ENCODE results near the gene GLCE. TPM values are rescaled to one million over a fixed set of nuclear protein-coding genes. Genes with fewer than 3 reads are reported as not detected.

Gene GLCE
- total and polyA plus RNA-seq, 4 donors = 6.8 to 26.3 (median 13.7) TPM

DNA sequence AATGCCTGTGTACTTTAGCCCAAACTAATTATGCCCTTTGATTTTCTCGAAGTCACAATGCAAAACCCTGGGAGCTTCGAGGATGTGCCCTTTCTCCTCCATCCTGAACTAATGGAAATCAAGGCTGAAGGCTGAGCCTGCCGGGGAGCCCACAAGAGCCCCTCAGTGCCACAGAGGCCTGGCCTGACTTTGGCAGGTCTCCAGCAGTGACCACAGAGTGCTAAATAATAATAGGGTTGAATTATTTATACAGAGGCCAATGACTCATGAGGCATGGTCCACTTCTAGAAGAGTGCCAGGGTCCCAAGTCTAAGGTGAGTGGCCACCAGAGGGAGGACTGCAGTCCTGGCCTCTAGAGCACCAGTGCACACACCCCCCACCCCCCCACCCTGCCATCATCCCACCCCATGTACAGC lies 19.1 kb upstream of the GLCE start:
- no peaks in the 10 kb centered on the region for H3K9me3 ChIP-seq (ENCODE audit: control insufficient read depth in 4 of 4, low read length in 3 of 4)
- H3K27me3 ChIP-seq (ENCODE audit: control insufficient read depth in 4 of 4, insufficient read depth in 4 of 4, low read length in 3 of 4) = no peaks in the 10 kb centered on the region
- H3K4me3 ChIP-seq (ENCODE audit: low read depth in 1 of 3, low read length in 3 of 3) = no peak overlapping the region
- H3K27ac ChIP-seq (ENCODE audit: low read depth in 1 of 2, low read length in 2 of 2) = no peak overlapping the region
- TF ChIP-seq JUND (IDR thresholded peaks at IDR 0.05) = peak in 1 of 2 donors; percentile 31
- TF ChIP-seq EGR1 (IDR thresholded peaks at IDR 0.05; ENCODE audit: low read depth in 2 of 2) = no peak
- no peak for TF ChIP-seq TAF1 (conservative IDR thresholded peaks at IDR 0.05)
- peak; percentile 58 to 61 for TF ChIP-seq HNF4A (conservative IDR thresholded peaks at IDR 0.05)
- no peak overlapping the region for H3K9ac ChIP-seq (ENCODE audit: low read depth in 1 of 2, low read length in 2 of 2)
- WGBS = 79% methylated on average over 3 of the region's 3 CpGs
- H3K4me1 ChIP-seq (ENCODE audit: control insufficient read depth in 4 of 4, insufficient read depth in 4 of 4, low read length in 3 of 4) = no peaks in the 10 kb centered on the region
- no peaks in the 10 kb centered on the region for H3K36me3 ChIP-seq (ENCODE audit: control insufficient read depth in 4 of 4, insufficient read depth in 3 of 4, low read depth in 1 of 4, low read length in 3 of 4)
- no peak for DNase-seq (ENCODE audit: low spot score)

DNA sequence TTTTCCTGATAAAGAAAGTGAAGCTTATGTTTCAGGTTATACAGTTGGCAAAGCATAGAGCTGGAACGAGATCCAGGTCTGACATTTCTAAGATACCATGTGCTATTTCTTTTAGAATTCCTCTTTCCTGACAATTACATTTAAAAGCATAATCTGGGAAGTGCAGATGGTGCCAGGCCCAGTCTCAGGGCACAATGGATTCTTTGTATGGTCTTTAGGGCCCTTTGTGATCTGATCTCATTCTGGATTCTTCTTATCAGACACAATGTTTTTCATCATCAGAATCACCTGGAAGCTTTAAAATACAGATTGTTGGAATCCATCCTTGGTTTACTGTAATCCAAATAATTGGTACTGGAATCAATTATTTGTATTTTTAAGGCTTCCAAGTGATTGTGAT lies 18.6 kb upstream of the GLCE start:
- WGBS = 87% methylated on average over 1 of the region's 1 CpG
- Histone ChIP-seq H3K27me3 (ENCODE audit: control insufficient read depth in 4 of 4, insufficient read depth in 4 of 4, low read length in 3 of 4) (no peaks in the 10 kb centered on the region), H3K4me3 (ENCODE audit: low read depth in 1 of 3, low read length in 3 of 3) (no peak overlapping the region), H3K36me3 (ENCODE audit: control insufficient read depth in 4 of 4, insufficient read depth in 3 of 4, low read depth in 1 of 4, low read length in 3 of 4) (no peaks in the 10 kb centered on the region), H3K4me1 (ENCODE audit: control insufficient read depth in 4 of 4, insufficient read depth in 4 of 4, low read length in 3 of 4) (no peaks in the 10 kb centered on the region), H3K9me3 (ENCODE audit: control insufficient read depth in 4 of 4, low read length in 3 of 4) (no peaks in the 10 kb centered on the region), H3K27ac (ENCODE audit: low read depth in 1 of 2, low read length in 2 of 2) (no peak overlapping the region), H3K9ac (ENCODE audit: low read depth in 1 of 2, low read length in 2 of 2) (no peak overlapping the region)
- no peak for TF ChIP-seq SP1 (IDR thresholded peaks at IDR 0.05)
- no peak for TF ChIP-seq FOXA1 (IDR thresholded peaks at IDR 0.05)
- TF ChIP-seq JUND (IDR thresholded peaks at IDR 0.05) = no peak
- no peak for TF ChIP-seq HNF4A (conservative IDR thresholded peaks at IDR 0.05)
- TF ChIP-seq, protein P1, sequence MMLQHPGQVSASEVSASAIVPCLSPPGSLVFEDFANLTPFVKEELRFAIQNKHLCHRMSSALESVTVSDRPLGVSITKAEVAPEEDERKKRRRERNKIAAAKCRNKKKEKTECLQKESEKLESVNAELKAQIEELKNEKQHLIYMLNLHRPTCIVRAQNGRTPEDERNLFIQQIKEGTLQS (IDR thresholded peaks at IDR 0.05) = no peak
- no peak for TF ChIP-seq RXRA (IDR thresholded peaks at IDR 0.05)
- no peak for TF ChIP-seq GABPA (IDR thresholded peaks at IDR 0.05 in 1 of 2, conservative IDR thresholded peaks at IDR 0.05 in 1 of 2)
- no peak for TF ChIP-seq HNF4G (IDR thresholded peaks at IDR 0.05)
- TF ChIP-seq EGR1 (IDR thresholded peaks at IDR 0.05; ENCODE audit: low read depth in 2 of 2) = no peak
- no peak for TF ChIP-seq TAF1 (conservative IDR thresholded peaks at IDR 0.05)
- TF ChIP-seq, protein P2, sequence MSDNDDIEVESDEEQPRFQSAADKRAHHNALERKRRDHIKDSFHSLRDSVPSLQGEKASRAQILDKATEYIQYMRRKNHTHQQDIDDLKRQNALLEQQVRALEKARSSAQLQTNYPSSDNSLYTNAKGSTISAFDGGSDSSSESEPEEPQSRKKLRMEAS (IDR thresholded peaks at IDR 0.05) = no peak
- no peak for TF ChIP-seq YY1 (IDR thresholded peaks at IDR 0.05)
- TF ChIP-seq, protein P3, sequence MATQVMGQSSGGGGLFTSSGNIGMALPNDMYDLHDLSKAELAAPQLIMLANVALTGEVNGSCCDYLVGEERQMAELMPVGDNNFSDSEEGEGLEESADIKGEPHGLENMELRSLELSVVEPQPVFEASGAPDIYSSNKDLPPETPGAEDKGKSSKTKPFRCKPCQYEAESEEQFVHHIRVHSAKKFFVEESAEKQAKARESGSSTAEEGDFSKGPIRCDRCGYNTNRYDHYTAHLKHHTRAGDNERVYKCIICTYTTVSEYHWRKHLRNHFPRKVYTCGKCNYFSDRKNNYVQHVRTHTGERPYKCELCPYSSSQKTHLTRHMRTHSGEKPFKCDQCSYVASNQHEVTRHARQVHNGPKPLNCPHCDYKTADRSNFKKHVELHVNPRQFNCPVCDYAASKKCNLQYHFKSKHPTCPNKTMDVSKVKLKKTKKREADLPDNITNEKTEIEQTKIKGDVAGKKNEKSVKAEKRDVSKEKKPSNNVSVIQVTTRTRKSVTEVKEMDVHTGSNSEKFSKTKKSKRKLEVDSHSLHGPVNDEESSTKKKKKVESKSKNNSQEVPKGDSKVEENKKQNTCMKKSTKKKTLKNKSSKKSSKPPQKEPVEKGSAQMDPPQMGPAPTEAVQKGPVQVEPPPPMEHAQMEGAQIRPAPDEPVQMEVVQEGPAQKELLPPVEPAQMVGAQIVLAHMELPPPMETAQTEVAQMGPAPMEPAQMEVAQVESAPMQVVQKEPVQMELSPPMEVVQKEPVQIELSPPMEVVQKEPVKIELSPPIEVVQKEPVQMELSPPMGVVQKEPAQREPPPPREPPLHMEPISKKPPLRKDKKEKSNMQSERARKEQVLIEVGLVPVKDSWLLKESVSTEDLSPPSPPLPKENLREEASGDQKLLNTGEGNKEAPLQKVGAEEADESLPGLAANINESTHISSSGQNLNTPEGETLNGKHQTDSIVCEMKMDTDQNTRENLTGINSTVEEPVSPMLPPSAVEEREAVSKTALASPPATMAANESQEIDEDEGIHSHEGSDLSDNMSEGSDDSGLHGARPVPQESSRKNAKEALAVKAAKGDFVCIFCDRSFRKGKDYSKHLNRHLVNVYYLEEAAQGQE (IDR thresholded peaks at IDR 0.05) = no peak
- no peak for TF ChIP-seq NR2F2 (IDR thresholded peaks at IDR 0.05)
- TF ChIP-seq, protein P4, sequence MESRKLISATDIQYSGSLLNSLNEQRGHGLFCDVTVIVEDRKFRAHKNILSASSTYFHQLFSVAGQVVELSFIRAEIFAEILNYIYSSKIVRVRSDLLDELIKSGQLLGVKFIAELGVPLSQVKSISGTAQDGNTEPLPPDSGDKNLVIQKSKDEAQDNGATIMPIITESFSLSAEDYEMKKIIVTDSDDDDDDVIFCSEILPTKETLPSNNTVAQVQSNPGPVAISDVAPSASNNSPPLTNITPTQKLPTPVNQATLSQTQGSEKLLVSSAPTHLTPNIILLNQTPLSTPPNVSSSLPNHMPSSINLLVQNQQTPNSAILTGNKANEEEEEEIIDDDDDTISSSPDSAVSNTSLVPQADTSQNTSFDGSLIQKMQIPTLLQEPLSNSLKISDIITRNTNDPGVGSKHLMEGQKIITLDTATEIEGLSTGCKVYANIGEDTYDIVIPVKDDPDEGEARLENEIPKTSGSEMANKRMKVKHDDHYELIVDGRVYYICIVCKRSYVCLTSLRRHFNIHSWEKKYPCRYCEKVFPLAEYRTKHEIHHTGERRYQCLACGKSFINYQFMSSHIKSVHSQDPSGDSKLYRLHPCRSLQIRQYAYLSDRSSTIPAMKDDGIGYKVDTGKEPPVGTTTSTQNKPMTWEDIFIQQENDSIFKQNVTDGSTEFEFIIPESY (IDR thresholded peaks at IDR 0.05) = no peak
- no peak for TF ChIP-seq RAD21 (IDR thresholded peaks at IDR 0.05)
- TF ChIP-seq, protein P5, sequence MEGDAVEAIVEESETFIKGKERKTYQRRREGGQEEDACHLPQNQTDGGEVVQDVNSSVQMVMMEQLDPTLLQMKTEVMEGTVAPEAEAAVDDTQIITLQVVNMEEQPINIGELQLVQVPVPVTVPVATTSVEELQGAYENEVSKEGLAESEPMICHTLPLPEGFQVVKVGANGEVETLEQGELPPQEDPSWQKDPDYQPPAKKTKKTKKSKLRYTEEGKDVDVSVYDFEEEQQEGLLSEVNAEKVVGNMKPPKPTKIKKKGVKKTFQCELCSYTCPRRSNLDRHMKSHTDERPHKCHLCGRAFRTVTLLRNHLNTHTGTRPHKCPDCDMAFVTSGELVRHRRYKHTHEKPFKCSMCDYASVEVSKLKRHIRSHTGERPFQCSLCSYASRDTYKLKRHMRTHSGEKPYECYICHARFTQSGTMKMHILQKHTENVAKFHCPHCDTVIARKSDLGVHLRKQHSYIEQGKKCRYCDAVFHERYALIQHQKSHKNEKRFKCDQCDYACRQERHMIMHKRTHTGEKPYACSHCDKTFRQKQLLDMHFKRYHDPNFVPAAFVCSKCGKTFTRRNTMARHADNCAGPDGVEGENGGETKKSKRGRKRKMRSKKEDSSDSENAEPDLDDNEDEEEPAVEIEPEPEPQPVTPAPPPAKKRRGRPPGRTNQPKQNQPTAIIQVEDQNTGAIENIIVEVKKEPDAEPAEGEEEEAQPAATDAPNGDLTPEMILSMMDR (IDR thresholded peaks at IDR 0.05; ENCODE audit: low read depth, low read length, missing input control) = no peak
- no peak for TF ChIP-seq FOXA2 (IDR thresholded peaks at IDR 0.05)
- DNase-seq (ENCODE audit: low spot score) = no peak

Data from liver (tissue), 9 donors.